ENCODE measurements around the gene GRM8.

GRM8 gene

GRCh38 chr7:127187740-127188139 lies 65.0 kb downstream of the GRM8 start:
- POLR2A ChIA-PET = no interaction called here
- TF ChIP-seq ZNF394 (tag by site-specific recombination; IDR thresholded peaks at IDR 0.05; ENCODE audit: borderline replicate concordance) (no peak), EGR2 (tag by site-specific recombination; IDR thresholded peaks at IDR 0.05; ENCODE audit: low read depth) (no peak), ZBTB6 (tag by site-specific recombination; IDR thresholded peaks at IDR 0.05) (no peak), KLF16 (tag by site-specific recombination; IDR thresholded peaks at IDR 0.05) (no peak), ZNF169 (tag by site-specific recombination; IDR thresholded peaks at IDR 0.05) (no peak), GLI2 (tag by site-specific recombination; IDR thresholded peaks at IDR 0.05; ENCODE audit: borderline replicate concordance, low read depth) (no peak), ZEB2 (tag by site-specific recombination; IDR thresholded peaks at IDR 0.05) (no peak), ZNF23 (tag by site-specific recombination; IDR thresholded peaks at IDR 0.05; ENCODE audit: borderline replicate concordance) (no peak), ZNF132 (tag by site-specific recombination; IDR thresholded peaks at IDR 0.05; ENCODE audit: borderline replicate concordance) (no peak), KLF7 (tag by site-specific recombination; IDR thresholded peaks at IDR 0.05; ENCODE audit: borderline replicate concordance) (no peak), ZNF157 (tag by site-specific recombination; IDR thresholded peaks at IDR 0.05) (no peak), RBAK (tag by site-specific recombination; IDR thresholded peaks at IDR 0.05) (no peak), ZNF302 (tag by site-specific recombination; IDR thresholded peaks at IDR 0.05; ENCODE audit: low read depth) (no peak), ZBTB49 (tag by site-specific recombination; IDR thresholded peaks at IDR 0.05; ENCODE audit: low read depth) (no peak), ZNF398 (tag by site-specific recombination; IDR thresholded peaks at IDR 0.05) (no peak), REPIN1 (tag by site-specific recombination; IDR thresholded peaks at IDR 0.05; ENCODE audit: low read depth) (no peak), ZNF214 (tag by site-specific recombination; IDR thresholded peaks at IDR 0.05; ENCODE audit: borderline replicate concordance) (no peak)

GRCh38 chr7:127186686-127187085 lies 66.1 kb downstream of the GRM8 start:
- Histone ChIP-seq H3K36me3 (ENCODE audit: control insufficient read depth in 2 of 2, insufficient read depth in 1 of 2, low read length in 2 of 2) (no peaks in the 10 kb centered on the region), H3K27ac (ENCODE audit: extremely low read depth, low read depth, low read length) (no peak overlapping the region), H3K9me3 (ENCODE audit: control insufficient read depth, insufficient read depth, low read depth, low read length) (no peaks in the 10 kb centered on the region), H3K4me3 (ENCODE audit: low read depth, low read length) (no peak overlapping the region), H3K4me1 (ENCODE audit: control insufficient read depth, insufficient read depth, low read length) (peaks cover 8% of the 10 kb centered on the region)
- POLR2A ChIA-PET = no interaction called here
- CTCF ChIA-PET = interaction anchor here (0.6 kb wide), 1 partner anchor 11 kb away, joined by 3 read pairs; no protein-coding TSS in a partner anchor
- TF ChIP-seq HIC1 (tag by site-specific recombination; IDR thresholded peaks at IDR 0.05) = no peak
- TF ChIP-seq ZNF214 (tag by site-specific recombination; IDR thresholded peaks at IDR 0.05; ENCODE audit: borderline replicate concordance) = no peak
- no peak for TF ChIP-seq ZNF792 (tag by site-specific recombination; IDR thresholded peaks at IDR 0.05)
- TF ChIP-seq SCRT1 (tag by site-specific recombination; IDR thresholded peaks at IDR 0.05; ENCODE audit: borderline replicate concordance) = no peak
- no peak for TF ChIP-seq PRDM6 (tag by site-specific recombination; IDR thresholded peaks at IDR 0.05)
- TF ChIP-seq ZNF112 (tag by site-specific recombination; IDR thresholded peaks at IDR 0.05) = no peak
- TF ChIP-seq HOXC10 (CRISPR knock-in tag; IDR thresholded peaks at IDR 0.05) = no peak

More at GRCh38 chr7:127187740-127188139, 65.0 kb downstream of the GRM8 start:
- Histone ChIP-seq H3K4me1 (ENCODE audit: control insufficient read depth, insufficient read depth, low read length) (peaks cover 8% of the 10 kb centered on the region), H3K4me3 (ENCODE audit: low read depth, low read length) (no peak overlapping the region), H3K27ac (ENCODE audit: extremely low read depth, low read depth, low read length) (no peak overlapping the region), H3K36me3 (ENCODE audit: control insufficient read depth in 2 of 2, insufficient read depth in 1 of 2, low read length in 2 of 2) (no peaks in the 10 kb centered on the region), H3K9me3 (ENCODE audit: control insufficient read depth, insufficient read depth, low read depth, low read length) (no peaks in the 10 kb centered on the region)
- CTCF ChIA-PET = no interaction called here
